ENCODE results near the gene TICAM1. TPM values are rescaled to one million over a fixed set of nuclear protein-coding genes. Genes with fewer than 3 reads are reported as not detected.

The TICAM1 gene
- total RNA-seq, 4 donors from 2014 or later = 5.2 to 7.0 (median 6.3) TPM

DNA sequence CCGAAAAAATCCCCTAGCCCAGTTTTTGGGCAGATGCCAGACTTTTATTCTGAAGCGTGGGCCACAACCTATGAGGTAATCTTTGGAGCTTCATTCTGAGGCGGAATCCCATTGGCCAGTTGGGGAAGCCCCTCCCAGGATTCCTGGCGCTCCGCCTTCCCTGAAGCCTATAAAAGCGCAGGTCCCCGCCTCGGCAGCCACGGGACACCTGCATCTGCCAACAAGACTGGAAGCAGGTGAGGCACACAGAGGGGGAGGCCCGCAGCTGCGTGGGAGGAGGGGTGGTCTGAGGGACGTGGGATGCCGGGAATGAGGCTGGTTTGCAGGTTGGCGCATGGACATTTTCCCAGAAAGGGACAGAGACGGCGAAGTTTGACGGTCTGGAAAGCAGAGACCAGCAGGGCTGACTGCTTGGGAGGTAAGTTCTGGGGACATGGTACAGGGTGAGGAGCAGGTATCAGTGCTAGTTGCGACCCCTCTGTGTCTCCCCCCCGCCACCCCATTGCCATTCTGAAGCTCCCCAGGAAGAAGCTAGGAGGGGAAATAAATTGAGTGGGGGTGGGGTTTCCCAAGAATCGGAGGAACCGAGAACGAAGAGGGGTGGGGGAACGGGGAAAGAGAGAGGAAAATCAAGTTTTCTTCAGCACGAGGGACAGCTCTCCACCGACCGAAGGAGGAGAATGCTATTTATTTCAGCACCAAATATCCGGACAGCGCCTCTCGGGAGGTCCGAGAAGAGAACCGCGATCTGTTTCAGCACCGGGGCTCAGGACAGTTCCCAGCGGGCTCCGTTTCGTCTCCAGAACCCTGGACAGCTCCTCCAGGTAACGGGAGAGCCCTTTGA, 62.4 kb downstream of the TICAM1 start:
- Histone ChIP-seq H3K4me3 (replicated peaks in 1 of 3) (no peak overlapping the region), H3K9me3 (no peaks in the 10 kb centered on the region), H3K27me3 (no peaks in the 10 kb centered on the region), H3K27ac (no peak overlapping the region), H3K36me3 (no peaks in the 10 kb centered on the region), H3K4me1 (no peaks in the 10 kb centered on the region)
- TF ChIP-seq, protein P1, sequence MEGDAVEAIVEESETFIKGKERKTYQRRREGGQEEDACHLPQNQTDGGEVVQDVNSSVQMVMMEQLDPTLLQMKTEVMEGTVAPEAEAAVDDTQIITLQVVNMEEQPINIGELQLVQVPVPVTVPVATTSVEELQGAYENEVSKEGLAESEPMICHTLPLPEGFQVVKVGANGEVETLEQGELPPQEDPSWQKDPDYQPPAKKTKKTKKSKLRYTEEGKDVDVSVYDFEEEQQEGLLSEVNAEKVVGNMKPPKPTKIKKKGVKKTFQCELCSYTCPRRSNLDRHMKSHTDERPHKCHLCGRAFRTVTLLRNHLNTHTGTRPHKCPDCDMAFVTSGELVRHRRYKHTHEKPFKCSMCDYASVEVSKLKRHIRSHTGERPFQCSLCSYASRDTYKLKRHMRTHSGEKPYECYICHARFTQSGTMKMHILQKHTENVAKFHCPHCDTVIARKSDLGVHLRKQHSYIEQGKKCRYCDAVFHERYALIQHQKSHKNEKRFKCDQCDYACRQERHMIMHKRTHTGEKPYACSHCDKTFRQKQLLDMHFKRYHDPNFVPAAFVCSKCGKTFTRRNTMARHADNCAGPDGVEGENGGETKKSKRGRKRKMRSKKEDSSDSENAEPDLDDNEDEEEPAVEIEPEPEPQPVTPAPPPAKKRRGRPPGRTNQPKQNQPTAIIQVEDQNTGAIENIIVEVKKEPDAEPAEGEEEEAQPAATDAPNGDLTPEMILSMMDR (IDR thresholded peaks at IDR 0.05) = no peak
- DNase-seq = peak; percentile 84 to 88
- intact Hi-C loops (cut with DNase I) = no loop called here
- WGBS, 2 donors = 9% methylated on average over 36 to 37 of the region's 37 CpGs

Small RNAs within 50 kb of the gene (microRNA-seq; reads per million reads assigned to microRNA genes)
- not detected for gene MIR7-3

Small RNAs within 50 kb of the gene (small RNA-seq; reads per million reads assigned to genes)
- gene MIR7-3 = not detected

Other genes with a start within 250 kb of the TICAM1 start
- gene TNFAIP8L1, start 192.2 kb downstream of the TICAM1 start, total RNA-seq = 1 to 10 TPM; 3.8 to 9.5 (median 7.8) TPM
- gene MYDGF, start 161.4 kb downstream of the TICAM1 start, total RNA-seq = 10 to 100 TPM; 48.0 to 72.6 (median 65.2) TPM
- gene DPP9, start 107.9 kb downstream of the TICAM1 start, total RNA-seq = 10 to 100 TPM; 32.0 to 50.7 (median 42.9) TPM
- 10 to 100 TPM; 11.3 to 21.0 (median 15.8) TPM for gene FEM1A, start 40.0 kb downstream of the TICAM1 start, total RNA-seq
- gene PLIN3, start 36.0 kb upstream of the TICAM1 start, total RNA-seq = 10 to 100 TPM; 24.4 to 41.3 (median 38.0) TPM
- not detected for gene ARRDC5, start 71.2 kb upstream of the TICAM1 start, total RNA-seq
- under 1 TPM; 0.11 to 0.71 (median 0.41) TPM for gene UHRF1, start 77.8 kb upstream of the TICAM1 start, total RNA-seq
- 10 to 100 TPM; 44.3 to 87.2 (median 75.8) TPM for gene KDM4B, start 137.4 kb upstream of the TICAM1 start, total RNA-seq

All from thyroid gland (tissue), 4 donors.